Measurements from ENCODE around the gene AUNIP.

GRCh38 chr1:25808481-25809244, 50.6 kb downstream of the AUNIP start:
- TF ChIP-seq ZNF274 (IDR thresholded peaks at IDR 0.05; ENCODE audit: low read depth, low read length) (no peak), SUZ12 (IDR thresholded peaks at IDR 0.05; ENCODE audit: extremely low read depth, insufficient read depth, insufficient read length) (no peak), YY1 (IDR thresholded peaks at IDR 0.05; ENCODE audit: insufficient read depth, insufficient read length) (no peak)
